Memory B cell (primary cell): ENCODE results near the gene GEMIN4.
"Not testable (repeated sequence)": the region's sequence is repeated elsewhere in the genome, so short reads cannot be mapped to it uniquely, and the experiment has no call there.

Source experiments
- ATAC-seq: fragments of 150-1000 bp; cut with Tn5 transposase; 2 replicates; pipeline ENCODE4 v1.10.0; 2021; ENCODE audit warnings: low read depth, mild to moderate bottlenecking, moderate library complexity
- DNase-seq, 2 donors: peaks; one replicate each; pipeline ENCODE4 v3.0.0; 2022; ENCODE audit warnings: low spot score in 2 of 2
- H3K27ac Mint-ChIP-seq: one replicate; pipeline ENCODE4 v1.8.0; 2022; ENCODE audit warnings: mild to moderate bottlenecking, moderate library complexity, mixed read lengths
- H3K27me3 Mint-ChIP-seq: one replicate; pipeline ENCODE4 v1.8.0; 2022; ENCODE audit warnings: mixed read lengths
- H3K36me3 Mint-ChIP-seq: one replicate; pipeline ENCODE4 v1.8.0; 2022; ENCODE audit warnings: mild to moderate bottlenecking, mixed read lengths
- H3K4me1 Mint-ChIP-seq: one replicate; pipeline ENCODE4 v1.8.0; 2022; ENCODE audit warnings: mixed read lengths
- H3K4me3 Mint-ChIP-seq: one replicate; pipeline ENCODE4 v1.8.0; 2022; ENCODE audit warnings: mild to moderate bottlenecking, moderate library complexity, mixed read lengths
- H3K9me3 Mint-ChIP-seq: one replicate; pipeline ENCODE4 v1.8.0; 2022; ENCODE audit warnings: mixed read lengths

The GEMIN4 gene

DNA sequence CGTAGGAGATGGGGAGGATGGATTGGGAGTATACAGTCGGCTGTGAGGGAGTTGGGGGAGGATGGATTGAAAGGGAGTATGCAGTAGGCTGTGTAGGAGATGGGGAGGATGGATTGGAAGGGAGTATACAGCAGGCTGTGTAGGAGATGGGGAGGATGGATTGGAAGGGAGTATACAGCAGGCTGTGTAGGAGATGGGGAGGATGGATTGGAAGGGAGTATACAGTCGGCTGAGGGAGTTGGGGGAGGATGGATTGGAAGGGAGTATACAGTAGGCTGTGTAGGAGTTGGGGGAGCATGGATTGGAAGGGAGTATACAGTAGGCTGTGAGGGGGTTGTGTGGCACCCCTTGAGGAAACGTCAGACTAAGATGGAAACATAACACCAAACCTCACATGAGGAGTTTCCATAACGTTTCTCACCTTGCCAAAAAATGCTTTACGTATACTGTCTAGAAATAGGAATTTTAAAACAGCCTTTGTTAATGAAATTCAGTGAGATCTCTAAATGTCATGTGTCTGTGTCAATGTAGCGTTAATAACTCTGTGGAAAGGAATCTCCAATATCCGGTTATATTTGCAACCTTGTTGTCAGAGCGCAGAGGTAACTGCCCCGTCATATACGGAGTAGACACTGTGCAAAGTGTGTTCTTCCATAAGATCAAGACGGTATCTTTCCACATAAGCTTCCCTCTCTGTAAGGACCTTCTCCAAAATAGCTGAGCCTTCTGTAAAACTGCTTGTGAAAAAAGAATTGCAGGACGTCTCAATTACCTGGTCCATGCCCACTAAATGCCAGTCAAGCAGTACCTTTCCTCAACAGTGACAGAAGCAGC, 31.1 kb downstream of the GEMIN4 start:
- no peak for DNase-seq
- no peak for ATAC-seq
- H3K27me3 Mint-ChIP-seq, result no peaks in the 10 kb centered on the region

DNA sequence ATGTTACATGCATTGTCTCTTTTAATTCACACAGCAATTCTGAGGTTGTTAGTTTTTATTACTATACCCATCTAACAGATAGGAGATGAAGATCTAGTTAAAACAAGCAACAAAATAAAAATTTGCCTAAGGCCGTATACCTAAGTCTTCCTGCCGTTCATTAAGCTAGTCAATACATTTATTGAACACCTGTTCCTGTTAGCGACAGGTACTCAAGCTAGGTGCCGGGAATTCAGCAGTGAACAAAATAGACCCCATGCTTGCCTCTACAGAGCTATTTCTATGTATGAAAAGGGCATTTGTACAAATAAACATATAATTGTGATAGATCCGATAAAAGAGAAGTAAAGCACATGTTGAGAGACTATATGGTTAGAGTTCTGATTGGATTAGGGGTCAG, 34.0 kb downstream of the GEMIN4 start:
- no peak overlapping the region for H3K4me3 Mint-ChIP-seq

More for the DNA sequence above, 31.1 kb downstream of the GEMIN4 start:
- H3K36me3 Mint-ChIP-seq, result no peaks in the 10 kb centered on the region
- no peaks in the 10 kb centered on the region for H3K9me3 Mint-ChIP-seq
- H3K4me3 Mint-ChIP-seq, result no peak overlapping the region
- H3K27ac Mint-ChIP-seq, result no peak overlapping the region
- H3K4me1 Mint-ChIP-seq, result no peaks in the 10 kb centered on the region

GRCh38 chr17:708132-708531, 43.9 kb downstream of the GEMIN4 start:
- ATAC-seq (no peak), DNase-seq (no peak)
- no peak overlapping the region for H3K27ac Mint-ChIP-seq
- peaks cover 5% of the 10 kb centered on the region for H3K4me1 Mint-ChIP-seq
- no peaks in the 10 kb centered on the region for H3K9me3 Mint-ChIP-seq
- no peak overlapping the region for H3K4me3 Mint-ChIP-seq
- H3K27me3 Mint-ChIP-seq, result no peaks in the 10 kb centered on the region
- H3K36me3 Mint-ChIP-seq, result peaks cover 19% of the 10 kb centered on the region

More for the DNA sequence above, 34.0 kb downstream of the GEMIN4 start:
- H3K36me3 Mint-ChIP-seq, result no peaks in the 10 kb centered on the region
- no peak for DNase-seq
- no peaks in the 10 kb centered on the region for H3K27me3 Mint-ChIP-seq
- H3K4me1 Mint-ChIP-seq, result peaks cover 9% of the 10 kb centered on the region
- no peak for ATAC-seq
- no peaks in the 10 kb centered on the region for H3K9me3 Mint-ChIP-seq
- H3K27ac Mint-ChIP-seq, result no peak overlapping the region

DNA sequence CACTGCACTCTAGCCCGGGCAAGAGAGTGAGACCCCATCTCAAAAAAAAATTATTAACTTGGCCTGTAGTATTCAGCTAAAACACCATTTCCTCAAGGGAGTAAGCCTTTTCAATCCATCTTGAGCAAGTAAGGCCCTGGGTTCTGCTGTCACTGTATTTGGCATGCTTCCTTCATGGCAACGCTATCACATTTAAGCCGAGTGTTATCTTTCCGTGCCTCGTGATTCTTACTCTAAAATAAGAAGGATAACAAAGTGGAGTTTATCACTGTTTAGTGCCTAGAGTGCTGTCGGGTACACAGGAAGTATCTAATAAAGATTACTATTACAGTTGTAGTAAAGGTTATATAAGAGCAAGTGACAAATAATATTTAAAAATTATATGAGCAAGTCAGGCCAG, 46.2 kb downstream of the GEMIN4 start:
- no peaks in the 10 kb centered on the region for H3K4me1 Mint-ChIP-seq
- no peak overlapping the region for H3K4me3 Mint-ChIP-seq
- H3K27ac Mint-ChIP-seq, result no peak overlapping the region
- H3K27me3 Mint-ChIP-seq, result no peaks in the 10 kb centered on the region
- DNase-seq (no peak), ATAC-seq (no peak)
- peaks cover 20% of the 10 kb centered on the region for H3K36me3 Mint-ChIP-seq
- H3K9me3 Mint-ChIP-seq, result no peaks in the 10 kb centered on the region

- Mint-ChIP-seq H3K27ac (no peak overlapping the region), H3K9me3 (no peaks in the 10 kb centered on the region), H3K4me3 (no peak overlapping the region), H3K36me3 (peaks cover 20% of the 10 kb centered on the region), H3K4me1 (no peaks in the 10 kb centered on the region), H3K27me3 (no peaks in the 10 kb centered on the region)
- ATAC-seq (no peak), DNase-seq (no peak)
Observed at GRCh38 chr17:705011-705410, 47.1 kb downstream of the GEMIN4 start.

- no peaks in the 10 kb centered on the region for H3K4me1 Mint-ChIP-seq
- H3K27me3 Mint-ChIP-seq, result no peaks in the 10 kb centered on the region
- H3K36me3 Mint-ChIP-seq, result peaks cover 14% of the 10 kb centered on the region
- H3K4me3 Mint-ChIP-seq, result no peak overlapping the region
- no peak overlapping the region for H3K27ac Mint-ChIP-seq
- no peak for ATAC-seq
- DNase-seq, result no peak
- no peaks in the 10 kb centered on the region for H3K9me3 Mint-ChIP-seq
Observed at GRCh38 chr17:704111-704864, 47.8 kb downstream of the GEMIN4 start.

- Mint-ChIP-seq H3K4me1 (no peaks in the 10 kb centered on the region), H3K4me3 (no peak overlapping the region), H3K36me3 (peaks cover 8% of the 10 kb centered on the region), H3K27me3 (no peaks in the 10 kb centered on the region), H3K9me3 (no peaks in the 10 kb centered on the region), H3K27ac (peak overlapping the region; percentile 25)
- DNase-seq (no peak), ATAC-seq (no peak)
Observed at GRCh38 chr17:703081-703875, 48.8 kb downstream of the GEMIN4 start.

GRCh38 chr17:700504-701094, 51.5 kb downstream of the GEMIN4 start:
- peaks cover 15% of the 10 kb centered on the region for H3K36me3 Mint-ChIP-seq
- H3K9me3 Mint-ChIP-seq, result no peaks in the 10 kb centered on the region
- peak in 1 of 2 donors; percentile 45 for DNase-seq
- no peak overlapping the region for H3K4me3 Mint-ChIP-seq
- ATAC-seq, result peak; percentile 59
- no peaks in the 10 kb centered on the region for H3K4me1 Mint-ChIP-seq
- no peak overlapping the region for H3K27ac Mint-ChIP-seq
- H3K27me3 Mint-ChIP-seq, result no peaks in the 10 kb centered on the region

DNA sequence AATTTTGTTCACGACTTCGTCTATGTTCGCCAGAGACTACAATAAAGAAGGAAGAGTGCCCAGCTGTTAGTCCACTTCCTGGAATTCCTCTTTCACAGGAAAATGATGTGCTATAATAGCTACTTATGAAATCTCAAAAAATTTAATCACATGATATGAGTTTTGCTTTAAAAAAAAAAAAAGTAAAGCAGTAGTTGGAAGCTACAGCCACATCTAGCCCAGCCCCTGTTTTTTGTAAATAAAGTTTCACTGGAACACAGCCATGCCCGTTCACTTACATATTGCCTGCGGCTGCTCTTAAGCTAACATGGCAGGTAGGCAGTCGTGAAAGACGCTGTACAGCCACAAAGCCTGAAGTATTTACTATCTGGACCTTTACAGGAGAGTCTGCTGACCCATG, 52.7 kb downstream of the GEMIN4 start:
- no peak overlapping the region for H3K27ac Mint-ChIP-seq
- no peaks in the 10 kb centered on the region for H3K9me3 Mint-ChIP-seq
- no peaks in the 10 kb centered on the region for H3K27me3 Mint-ChIP-seq
- no peak for DNase-seq
- H3K36me3 Mint-ChIP-seq, result peaks cover 22% of the 10 kb centered on the region
- H3K4me3 Mint-ChIP-seq, result no peak overlapping the region
- H3K4me1 Mint-ChIP-seq, result no peaks in the 10 kb centered on the region
- ATAC-seq, result no peak

DNA sequence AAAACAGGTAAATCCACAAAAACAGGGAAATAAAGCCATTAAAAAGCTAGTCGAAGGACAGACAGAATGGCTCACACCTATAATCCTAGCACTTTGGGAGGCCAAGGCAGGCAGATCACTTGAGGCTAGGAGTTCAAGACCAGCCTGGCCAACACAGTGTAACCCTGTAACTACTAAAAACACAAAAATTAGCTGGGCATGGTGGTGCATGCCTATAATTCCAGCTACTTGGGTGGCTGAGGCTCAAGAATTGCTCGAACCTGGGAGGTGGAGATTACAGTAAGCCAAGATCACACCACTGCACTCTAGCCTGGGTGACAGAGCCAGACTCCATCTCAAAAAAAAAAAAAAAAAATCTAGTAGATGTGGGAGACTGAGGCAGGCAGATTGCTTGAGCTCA, 54.0 kb downstream of the GEMIN4 start:
- peaks cover 23% of the 10 kb centered on the region for H3K36me3 Mint-ChIP-seq
- not testable (repeated sequence) for H3K27ac Mint-ChIP-seq, H3K4me3 Mint-ChIP-seq

DNA sequence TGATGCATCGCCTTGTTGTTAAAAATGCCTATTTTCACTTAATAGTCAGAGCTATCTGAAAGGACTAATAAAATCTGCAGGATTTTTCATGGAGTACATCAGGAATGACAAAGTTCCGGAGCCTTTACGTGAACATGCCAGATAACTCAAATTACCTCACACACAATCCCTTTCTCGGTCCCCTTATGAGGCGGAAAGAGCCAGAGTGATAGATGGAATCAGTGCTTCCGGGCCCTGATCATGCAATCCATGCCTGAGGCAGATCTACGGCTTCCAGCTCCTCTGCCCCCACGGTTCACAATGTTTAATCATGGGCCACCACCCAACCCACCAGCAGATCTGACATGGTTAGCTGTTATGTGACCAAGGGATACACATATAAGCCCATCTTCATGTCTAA, 54.4 kb downstream of the GEMIN4 start:
- Mint-ChIP-seq H3K36me3 (peaks cover 23% of the 10 kb centered on the region), H3K4me1 (no peaks in the 10 kb centered on the region), H3K27ac (no peak overlapping the region), H3K9me3 (no peaks in the 10 kb centered on the region), H3K4me3 (no peak overlapping the region), H3K27me3 (no peaks in the 10 kb centered on the region)
- no peak for ATAC-seq
- no peak for DNase-seq

More for the DNA sequence above, 54.0 kb downstream of the GEMIN4 start:
- DNase-seq, H3K27me3 Mint-ChIP-seq, H3K9me3 Mint-ChIP-seq, ATAC-seq, H3K4me1 Mint-ChIP-seq: not testable (repeated sequence)

DNA sequence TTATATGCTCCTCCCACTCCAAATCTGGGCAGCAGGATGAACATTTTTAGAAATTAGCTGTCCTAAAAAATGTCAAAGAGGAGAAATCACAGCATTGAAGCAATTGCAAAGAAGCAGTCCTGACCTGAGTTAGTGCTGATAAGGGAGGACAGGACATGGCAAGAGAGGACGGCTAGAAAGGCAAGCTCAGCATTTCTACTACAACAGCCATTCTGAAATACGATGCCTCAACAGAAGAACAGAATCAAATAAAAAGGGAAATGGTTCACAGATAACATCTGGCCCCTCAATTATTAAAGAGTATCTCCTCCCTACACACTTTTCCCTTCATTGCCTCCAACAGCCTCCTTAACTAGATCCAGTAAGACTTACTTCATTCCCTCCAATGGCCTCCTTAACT, 55.7 kb downstream of the GEMIN4 start:
- no peak overlapping the region for H3K4me3 Mint-ChIP-seq
- H3K27ac Mint-ChIP-seq, result no peak overlapping the region
- H3K9me3 Mint-ChIP-seq, result no peaks in the 10 kb centered on the region
- H3K27me3 Mint-ChIP-seq, result no peaks in the 10 kb centered on the region
- ATAC-seq, result no peak
- no peak for DNase-seq
- no peaks in the 10 kb centered on the region for H3K4me1 Mint-ChIP-seq
- H3K36me3 Mint-ChIP-seq, result peaks cover 26% of the 10 kb centered on the region
